Measurements from ENCODE around the gene OVOL1. TPM values are rescaled to one million over a fixed set of nuclear protein-coding genes. Genes with fewer than 3 reads are reported as not detected.

OVOL1 gene
- total RNA-seq, 2 experiments from 2014 or later: 0.20 to 0.52 TPM

DNA sequence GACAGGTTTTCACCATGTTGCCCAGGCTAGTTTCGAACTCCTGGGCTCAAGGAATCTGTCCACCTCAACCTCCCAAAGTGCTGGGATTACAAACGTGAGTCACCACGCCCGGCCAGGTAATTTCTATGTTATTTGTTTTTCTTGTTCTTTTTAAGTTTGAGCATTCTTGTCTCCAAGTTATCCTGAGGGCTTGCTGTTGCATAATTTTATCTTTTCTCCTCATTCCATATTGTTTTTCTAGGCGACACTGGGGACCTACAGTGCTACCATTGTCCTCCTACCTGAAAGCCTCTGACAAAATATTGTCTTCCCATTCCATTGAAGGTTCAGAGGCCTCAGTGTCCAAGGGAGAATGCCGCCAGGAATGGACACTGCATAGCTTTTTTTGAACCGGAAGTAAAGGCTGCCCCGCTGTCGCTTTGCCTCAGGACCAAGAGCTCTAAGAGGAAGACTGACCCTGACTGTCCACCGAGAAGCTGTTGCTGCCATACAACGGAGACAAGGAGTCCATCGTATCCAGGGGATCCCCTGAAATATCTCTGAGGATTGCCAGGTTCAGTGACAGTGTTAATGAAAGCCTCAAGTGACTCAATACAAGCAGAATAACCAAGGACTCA is 15.8 kb upstream of the OVOL1 start:
- TF ChIP-seq, protein P1, sequence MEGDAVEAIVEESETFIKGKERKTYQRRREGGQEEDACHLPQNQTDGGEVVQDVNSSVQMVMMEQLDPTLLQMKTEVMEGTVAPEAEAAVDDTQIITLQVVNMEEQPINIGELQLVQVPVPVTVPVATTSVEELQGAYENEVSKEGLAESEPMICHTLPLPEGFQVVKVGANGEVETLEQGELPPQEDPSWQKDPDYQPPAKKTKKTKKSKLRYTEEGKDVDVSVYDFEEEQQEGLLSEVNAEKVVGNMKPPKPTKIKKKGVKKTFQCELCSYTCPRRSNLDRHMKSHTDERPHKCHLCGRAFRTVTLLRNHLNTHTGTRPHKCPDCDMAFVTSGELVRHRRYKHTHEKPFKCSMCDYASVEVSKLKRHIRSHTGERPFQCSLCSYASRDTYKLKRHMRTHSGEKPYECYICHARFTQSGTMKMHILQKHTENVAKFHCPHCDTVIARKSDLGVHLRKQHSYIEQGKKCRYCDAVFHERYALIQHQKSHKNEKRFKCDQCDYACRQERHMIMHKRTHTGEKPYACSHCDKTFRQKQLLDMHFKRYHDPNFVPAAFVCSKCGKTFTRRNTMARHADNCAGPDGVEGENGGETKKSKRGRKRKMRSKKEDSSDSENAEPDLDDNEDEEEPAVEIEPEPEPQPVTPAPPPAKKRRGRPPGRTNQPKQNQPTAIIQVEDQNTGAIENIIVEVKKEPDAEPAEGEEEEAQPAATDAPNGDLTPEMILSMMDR (IDR thresholded peaks at IDR 0.05): no peak
- no peak overlapping the region for H3K27ac ChIP-seq (ENCODE audit: low read depth in 1 of 2, low read length in 2 of 2)
- no peaks in the 10 kb centered on the region for H3K4me1 ChIP-seq (ENCODE audit: insufficient read depth, low read length)
- no peak for ATAC-seq (ENCODE audit: poor library complexity)
- no peaks in the 10 kb centered on the region for H3K36me3 ChIP-seq (ENCODE audit: insufficient read depth, low read length)
- no peaks in the 10 kb centered on the region for H3K36me3 Mint-ChIP-seq (ENCODE audit: low read depth)
- no peaks in the 10 kb centered on the region for H3K27me3 Mint-ChIP-seq
- ChIA-PET POLR2A (interaction anchor here (2.1 kb wide), 1 partner anchor 60 kb away, joined by 8 read pairs; the partner anchor contains the start of gene KAT5), CTCF (interaction anchor here (1.1 to 2.4 kb wide), 3 partner anchors 9 to 59 kb away, joined by 4 to 22 read pairs (median 10); partner anchors contain the start of genes AP5B1 and KAT5)
- H3K27ac Mint-ChIP-seq: no peak overlapping the region
- no peak overlapping the region for H3K4me3 Mint-ChIP-seq
- H3K9me3 Mint-ChIP-seq: no peaks in the 10 kb centered on the region
- no peaks in the 10 kb centered on the region for H3K27me3 ChIP-seq (ENCODE audit: control insufficient read depth in 1 of 2, insufficient read depth in 2 of 2, low read length in 2 of 2)
- no peaks in the 10 kb centered on the region for H3K9me3 ChIP-seq (ENCODE audit: control insufficient read depth in 1 of 2, insufficient read depth in 1 of 2, low read length in 2 of 2)
- intact Hi-C loops (cut with DNase I, micrococcal nuclease): loop anchor here (1.0 to 2.0 kb wide), 3 partner anchors 59 to 145 kb away; partner anchors contain the start of gene KAT5 (in 1 of the 2)
- no peak for DNase-seq
- H3K4me1 Mint-ChIP-seq (ENCODE audit: low read depth): peaks cover 5% of the 10 kb centered on the region
- H3K4me3 ChIP-seq (ENCODE audit: low read length): no peak overlapping the region

DNA sequence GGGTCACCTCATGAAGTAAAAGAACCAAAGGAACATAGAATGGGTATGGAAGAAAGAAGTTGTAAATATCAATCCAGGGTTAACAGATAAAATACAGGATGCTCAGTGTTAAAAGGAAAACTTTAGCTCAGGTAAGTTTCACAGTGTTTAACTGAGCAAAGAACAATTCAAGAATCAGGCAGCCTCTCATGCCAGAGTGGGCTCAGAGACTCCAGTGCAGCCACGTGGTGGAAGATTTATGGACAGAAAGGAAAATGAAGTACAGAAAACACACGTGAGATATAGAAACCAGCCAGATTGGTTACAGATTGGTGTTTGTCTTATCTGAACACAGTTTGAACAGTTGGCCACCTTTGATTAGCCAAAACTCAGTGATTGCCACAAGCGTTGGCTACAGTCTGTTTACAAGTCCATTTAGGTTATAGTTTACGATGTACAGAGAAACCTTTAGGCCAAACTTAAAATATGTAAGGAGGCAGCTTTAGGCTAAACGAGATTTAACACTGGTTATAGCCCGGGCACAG is 15.2 kb upstream of the OVOL1 start:
- POLR2A ChIA-PET: no interaction called here
- peaks cover 2% of the 10 kb centered on the region for H3K4me1 ChIP-seq (ENCODE audit: insufficient read depth, low read length)
- H3K36me3 Mint-ChIP-seq (ENCODE audit: low read depth): no peaks in the 10 kb centered on the region

GRCh38 chr11:65773784-65774411 is 13.0 kb upstream of the OVOL1 start:
- no peak for ATAC-seq (ENCODE audit: poor library complexity)
- Histone ChIP-seq H3K4me1 (ENCODE audit: insufficient read depth, low read length) (peaks cover 19% of the 10 kb centered on the region), H3K4me3 (ENCODE audit: low read length) (no peak overlapping the region), H3K27ac (ENCODE audit: low read depth in 1 of 2, low read length in 2 of 2) (no peak overlapping the region), H3K36me3 (ENCODE audit: insufficient read depth, low read length) (peaks cover 13% of the 10 kb centered on the region), H3K27me3 (ENCODE audit: control insufficient read depth in 1 of 2, insufficient read depth in 2 of 2, low read length in 2 of 2) (no peaks in the 10 kb centered on the region), H3K9me3 (ENCODE audit: control insufficient read depth in 1 of 2, insufficient read depth in 1 of 2, low read length in 2 of 2) (no peaks in the 10 kb centered on the region)
- Mint-ChIP-seq H3K4me3 (no peak overlapping the region), H3K27me3 (no peaks in the 10 kb centered on the region), H3K27ac (no peak overlapping the region), H3K36me3 (ENCODE audit: low read depth) (no peaks in the 10 kb centered on the region), H3K9me3 (no peaks in the 10 kb centered on the region), H3K4me1 (ENCODE audit: low read depth) (peaks cover 15% of the 10 kb centered on the region)
- TF ChIP-seq, protein P1 (IDR thresholded peaks at IDR 0.05): no peak
- ChIA-PET POLR2A (no interaction called here), CTCF (no interaction called here)
- intact Hi-C loops (cut with DNase I, micrococcal nuclease): no loop called here
- DNase-seq: no peak

More for the DNA sequence above, 15.2 kb upstream of the OVOL1 start:
- CTCF ChIA-PET: interaction anchor here (1.1 to 2.4 kb wide), 2 partner anchors 9 to 60 kb away, joined by 4 to 22 read pairs; partner anchors contain the start of genes AP5B1 and KAT5
- H3K9me3 ChIP-seq (ENCODE audit: control insufficient read depth in 1 of 2, insufficient read depth in 1 of 2, low read length in 2 of 2): no peaks in the 10 kb centered on the region
- no peaks in the 10 kb centered on the region for H3K27me3 ChIP-seq (ENCODE audit: control insufficient read depth in 1 of 2, insufficient read depth in 2 of 2, low read length in 2 of 2)
- Mint-ChIP-seq H3K4me3 (no peak overlapping the region), H3K27me3 (no peaks in the 10 kb centered on the region), H3K4me1 (ENCODE audit: low read depth) (peaks cover 8% of the 10 kb centered on the region), H3K27ac (no peak overlapping the region), H3K9me3 (no peaks in the 10 kb centered on the region)
- no peaks in the 10 kb centered on the region for H3K36me3 ChIP-seq (ENCODE audit: insufficient read depth, low read length)
- no peak overlapping the region for H3K27ac ChIP-seq (ENCODE audit: low read depth in 1 of 2, low read length in 2 of 2)
- no peak for DNase-seq
- H3K4me3 ChIP-seq (ENCODE audit: low read length): no peak overlapping the region
- TF ChIP-seq, protein P1 (IDR thresholded peaks at IDR 0.05): no peak
- intact Hi-C loops (cut with DNase I, micrococcal nuclease): loop anchor here in 1 of 2 experiments (2.0 kb wide), 1 partner anchor 61 kb away; no protein-coding TSS in a partner anchor
- ATAC-seq (ENCODE audit: poor library complexity): no peak

Data from CD4-positive, alpha-beta T cell (primary cell).